Erythroblast (primary cell): ENCODE results near the gene FIS1.

ENCODE experiments used
- GATA1 ChIP-seq: IDR thresholded peaks from 2 replicates; pipeline ENCODE4 v1.6.1; 2011; ENCODE audit warnings: low read depth, mild to moderate bottlenecking, control low read depth, low read length, moderate library complexity
- POLR2A ChIP-seq: IDR thresholded peaks from 2 replicates; pipeline ENCODE4 v1.6.1; 2011; ENCODE audit warnings: mild to moderate bottlenecking, low read length

- TF ChIP-seq POLR2A (no peak), GATA1 (no peak)
These were observed 10.2 kb downstream of the FIS1 start for GRCh38 chr7:101234636-101235035.
